Neural crest cell (in vitro differentiated cells): ENCODE results near the gene DNAH3. TPM values are rescaled to one million over a fixed set of nuclear protein-coding genes. Genes with fewer than 3 reads are reported as not detected.
"Not testable (repeated sequence)": the region's sequence is repeated elsewhere in the genome, so short reads cannot be mapped to it uniquely, and the experiment has no call there.

Experiments used
- DNase-seq: peaks from one replicate; pipeline ENCODE4 v3.0.0; 2021; ENCODE audit warnings: low read depth, mixed read lengths, low spot score
- H3K27ac Mint-ChIP-seq: one replicate; pipeline ENCODE4 v1.8.0; 2021; ENCODE audit warnings: mild to moderate bottlenecking, mixed read lengths; ENCODE audit not compliant: unreplicated experiment
- H3K27me3 Mint-ChIP-seq: 2 replicates; pipeline ENCODE4 v1.8.0; 2021; ENCODE audit warnings: low read depth, mild to moderate bottlenecking, mixed read lengths
- H3K36me3 Mint-ChIP-seq: 2 replicates; pipeline ENCODE4 v1.8.0; 2021; ENCODE audit warnings: low read depth, mild to moderate bottlenecking, mixed read lengths
- H3K4me1 Mint-ChIP-seq: 2 replicates; pipeline ENCODE4 v1.8.0; 2021; ENCODE audit warnings: mixed read lengths
- H3K4me3 Mint-ChIP-seq: one replicate; pipeline ENCODE4 v1.8.0; 2021; ENCODE audit warnings: mild to moderate bottlenecking, mixed read lengths
- H3K9me3 Mint-ChIP-seq: 2 replicates; pipeline ENCODE4 v1.8.0; 2021; ENCODE audit warnings: mixed read lengths
- total RNA-seq: library from RNA; stranded (reverse); gene quantifications from 2 replicates; pipeline ENCODE4 v1.2.1, GENCODE V29; 2021
- TF ChIP-seq, protein P1 (sequence below): fragments of 200-600 bp; sonication (generic); conservative IDR thresholded peaks from 2 replicates; pipeline ENCODE4 v1.5.0; 2021; ENCODE audit warnings: antibody characterized with exemption, mild to moderate bottlenecking

Gene DNAH3
- total RNA-seq, 1 donor from 2014 or later, result 0.07 TPM

GRCh38 chr16:21152160-21153030 lies 1.7 kb upstream of the DNAH3 start:
- not testable (repeated sequence) for H3K4me1 Mint-ChIP-seq, H3K36me3 Mint-ChIP-seq, H3K27ac Mint-ChIP-seq, H3K27me3 Mint-ChIP-seq, H3K9me3 Mint-ChIP-seq, H3K4me3 Mint-ChIP-seq, DNase-seq

GRCh38 chr16:21145738-21146137 lies 4.9 kb downstream of the DNAH3 start:
- Mint-ChIP-seq H3K4me1 (no peaks in the 10 kb centered on the region), H3K36me3 (peaks cover 3% of the 10 kb centered on the region), H3K27ac (no peak overlapping the region), H3K27me3 (peaks cover 15% of the 10 kb centered on the region), H3K4me3 (no peak overlapping the region), H3K9me3 (peaks cover 8% of the 10 kb centered on the region)
- DNase-seq, result no peak
- TF ChIP-seq, protein P1, sequence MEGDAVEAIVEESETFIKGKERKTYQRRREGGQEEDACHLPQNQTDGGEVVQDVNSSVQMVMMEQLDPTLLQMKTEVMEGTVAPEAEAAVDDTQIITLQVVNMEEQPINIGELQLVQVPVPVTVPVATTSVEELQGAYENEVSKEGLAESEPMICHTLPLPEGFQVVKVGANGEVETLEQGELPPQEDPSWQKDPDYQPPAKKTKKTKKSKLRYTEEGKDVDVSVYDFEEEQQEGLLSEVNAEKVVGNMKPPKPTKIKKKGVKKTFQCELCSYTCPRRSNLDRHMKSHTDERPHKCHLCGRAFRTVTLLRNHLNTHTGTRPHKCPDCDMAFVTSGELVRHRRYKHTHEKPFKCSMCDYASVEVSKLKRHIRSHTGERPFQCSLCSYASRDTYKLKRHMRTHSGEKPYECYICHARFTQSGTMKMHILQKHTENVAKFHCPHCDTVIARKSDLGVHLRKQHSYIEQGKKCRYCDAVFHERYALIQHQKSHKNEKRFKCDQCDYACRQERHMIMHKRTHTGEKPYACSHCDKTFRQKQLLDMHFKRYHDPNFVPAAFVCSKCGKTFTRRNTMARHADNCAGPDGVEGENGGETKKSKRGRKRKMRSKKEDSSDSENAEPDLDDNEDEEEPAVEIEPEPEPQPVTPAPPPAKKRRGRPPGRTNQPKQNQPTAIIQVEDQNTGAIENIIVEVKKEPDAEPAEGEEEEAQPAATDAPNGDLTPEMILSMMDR, result no peak

DNA sequence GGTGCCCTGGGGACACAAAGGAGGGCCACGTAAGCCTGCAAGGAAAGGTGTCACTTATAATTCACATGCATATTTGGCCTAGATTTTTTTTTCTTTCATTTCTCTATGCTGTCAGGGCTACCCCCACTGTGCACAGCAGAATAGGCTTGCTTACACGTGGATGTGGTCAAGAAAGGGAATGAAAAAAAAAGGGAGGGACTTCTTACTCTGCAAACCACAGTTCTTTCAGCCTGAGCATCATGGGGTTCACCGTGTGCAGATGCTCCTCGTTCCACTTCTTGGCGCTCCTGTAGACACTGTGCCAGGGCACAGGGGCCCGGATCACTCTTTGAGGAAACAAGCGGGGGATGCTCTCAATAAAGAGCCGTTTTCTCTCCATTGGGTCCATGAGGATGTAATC lies 16.6 kb downstream of the DNAH3 start:
- no peak for DNase-seq
- TF ChIP-seq, protein P1, result no peak
- Mint-ChIP-seq H3K4me1 (no peaks in the 10 kb centered on the region), H3K9me3 (no peaks in the 10 kb centered on the region), H3K36me3 (no peaks in the 10 kb centered on the region), H3K27ac (no peak overlapping the region), H3K27me3 (peaks cover 15% of the 10 kb centered on the region), H3K4me3 (no peak overlapping the region)

- TF ChIP-seq, protein P1, result no peak
- Mint-ChIP-seq H3K4me1 (no peaks in the 10 kb centered on the region), H3K27ac (no peak overlapping the region), H3K27me3 (peaks cover 12% of the 10 kb centered on the region), H3K4me3 (no peak overlapping the region), H3K36me3 (no peaks in the 10 kb centered on the region), H3K9me3 (no peaks in the 10 kb centered on the region)
- no peak for DNase-seq
Measured at GRCh38 chr16:21130811-21131210, 19.8 kb downstream of the DNAH3 start.

- Mint-ChIP-seq H3K4me3 (no peak overlapping the region), H3K9me3 (no peaks in the 10 kb centered on the region), H3K27me3 (peaks cover 19% of the 10 kb centered on the region), H3K27ac (no peak overlapping the region), H3K36me3 (no peaks in the 10 kb centered on the region), H3K4me1 (no peaks in the 10 kb centered on the region)
- no peak for DNase-seq
- TF ChIP-seq, protein P1, result no peak
Measured at GRCh38 chr16:21128991-21129390, 21.7 kb downstream of the DNAH3 start.

DNA sequence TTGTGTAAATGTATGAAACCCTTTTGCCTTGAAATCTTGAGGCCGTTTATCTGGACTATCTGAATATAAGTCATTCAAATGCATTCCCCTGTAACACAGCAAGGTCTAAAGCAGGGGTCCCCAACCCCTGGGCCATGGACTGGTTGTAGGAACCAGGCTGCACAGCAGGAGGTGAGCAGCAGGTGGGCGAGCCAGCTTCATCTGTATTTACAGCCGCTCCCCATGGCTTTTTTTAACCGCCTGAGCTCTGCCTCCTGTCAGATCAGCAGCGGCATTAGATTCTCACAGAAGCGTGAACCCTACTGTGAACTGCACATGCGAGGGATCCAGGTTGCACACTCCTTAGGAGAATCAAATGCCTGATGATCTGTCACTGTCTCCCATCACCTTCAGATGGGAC lies 24.1 kb downstream of the DNAH3 start:
- TF ChIP-seq, protein P1, result no peak
- DNase-seq, result no peak
- Mint-ChIP-seq H3K36me3 (no peaks in the 10 kb centered on the region), H3K9me3 (no peaks in the 10 kb centered on the region), H3K4me1 (no peaks in the 10 kb centered on the region), H3K27ac (no peak overlapping the region), H3K27me3 (peaks cover 16% of the 10 kb centered on the region), H3K4me3 (no peak overlapping the region)
